Measurements from ENCODE around the gene NR1I2. TPM values are rescaled to one million over a fixed set of nuclear protein-coding genes. Genes with fewer than 3 reads are reported as not detected.
A peak's percentile ranks its signal among the peaks of the same experiment; 100 is the strongest.

The NR1I2 gene
- total RNA-seq, 4 donors from 2014 or later = 0.39 to 0.87 TPM; not detected in 2

DNA sequence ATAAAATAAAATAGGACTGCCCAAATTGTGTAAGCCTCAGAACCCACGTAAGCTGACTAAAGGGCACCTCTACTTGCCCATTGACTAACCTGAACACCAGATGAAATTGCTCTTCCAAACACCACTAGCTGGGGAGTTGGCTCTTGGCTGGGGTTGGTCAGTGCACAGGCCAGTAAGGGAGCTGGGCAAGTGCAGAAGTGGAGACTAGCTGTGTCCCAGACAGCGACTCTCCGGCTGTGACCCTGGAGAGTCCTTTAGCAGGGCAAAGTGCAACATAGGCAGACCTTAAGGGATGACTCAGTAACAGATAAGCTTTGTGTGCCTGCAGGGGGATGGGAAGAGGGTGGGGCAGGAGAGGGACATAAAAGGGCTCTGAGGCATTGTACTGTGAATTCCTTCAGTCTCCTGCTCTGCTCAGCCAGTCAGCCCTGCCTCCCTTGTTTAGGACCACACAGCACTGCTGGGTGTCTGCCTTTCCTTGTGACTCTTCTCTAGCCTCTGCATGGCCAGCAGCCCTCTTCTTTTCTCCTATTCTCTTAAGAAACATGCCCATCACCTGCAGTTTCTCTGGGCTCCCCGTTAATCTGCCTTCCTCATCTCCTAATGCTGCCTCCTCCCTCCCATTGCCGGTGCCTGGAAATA, 13.2 kb downstream of the NR1I2 start:
- H3K27me3 ChIP-seq = no peaks in the 10 kb centered on the region
- no peak for DNase-seq (ENCODE audit: low spot score in 2 of 2)
- no peaks in the 10 kb centered on the region for H3K36me3 ChIP-seq
- no peaks in the 10 kb centered on the region for H3K4me1 ChIP-seq
- no peak for TF ChIP-seq POLR2A (IDR thresholded peaks at IDR 0.05)
- TF ChIP-seq, protein P1, sequence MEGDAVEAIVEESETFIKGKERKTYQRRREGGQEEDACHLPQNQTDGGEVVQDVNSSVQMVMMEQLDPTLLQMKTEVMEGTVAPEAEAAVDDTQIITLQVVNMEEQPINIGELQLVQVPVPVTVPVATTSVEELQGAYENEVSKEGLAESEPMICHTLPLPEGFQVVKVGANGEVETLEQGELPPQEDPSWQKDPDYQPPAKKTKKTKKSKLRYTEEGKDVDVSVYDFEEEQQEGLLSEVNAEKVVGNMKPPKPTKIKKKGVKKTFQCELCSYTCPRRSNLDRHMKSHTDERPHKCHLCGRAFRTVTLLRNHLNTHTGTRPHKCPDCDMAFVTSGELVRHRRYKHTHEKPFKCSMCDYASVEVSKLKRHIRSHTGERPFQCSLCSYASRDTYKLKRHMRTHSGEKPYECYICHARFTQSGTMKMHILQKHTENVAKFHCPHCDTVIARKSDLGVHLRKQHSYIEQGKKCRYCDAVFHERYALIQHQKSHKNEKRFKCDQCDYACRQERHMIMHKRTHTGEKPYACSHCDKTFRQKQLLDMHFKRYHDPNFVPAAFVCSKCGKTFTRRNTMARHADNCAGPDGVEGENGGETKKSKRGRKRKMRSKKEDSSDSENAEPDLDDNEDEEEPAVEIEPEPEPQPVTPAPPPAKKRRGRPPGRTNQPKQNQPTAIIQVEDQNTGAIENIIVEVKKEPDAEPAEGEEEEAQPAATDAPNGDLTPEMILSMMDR (IDR thresholded peaks at IDR 0.05) = no peak
- no peaks in the 10 kb centered on the region for H3K9me3 ChIP-seq
- H3K4me3 ChIP-seq = no peak overlapping the region
- peak overlapping the region in 1 of 4 donors; percentile 34 for H3K27ac ChIP-seq
- 36 to 40% methylated on average over 5 of the region's 5 CpGs for WGBS, 2 donors

DNA sequence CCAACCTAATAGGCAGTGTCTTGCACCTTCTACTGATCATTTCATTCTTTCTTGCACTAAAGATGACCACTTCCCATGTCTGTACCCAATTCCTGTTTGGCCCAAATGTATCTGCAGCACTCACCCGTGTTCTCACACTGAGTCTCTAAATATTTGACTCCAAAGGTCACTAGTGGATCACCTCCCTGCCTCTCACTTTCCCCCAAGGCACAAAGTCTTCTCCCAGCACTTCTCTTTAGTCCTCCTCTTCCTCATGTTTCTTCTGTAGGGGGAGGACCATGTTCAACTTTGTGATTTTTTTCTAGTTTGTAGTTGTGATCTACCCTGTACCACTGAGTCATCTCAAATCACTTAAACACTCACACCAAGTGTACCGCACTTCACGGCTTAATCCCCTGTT, 13.9 kb downstream of the NR1I2 start:
- WGBS, 2 donors = 71 to 84% methylated on average over 3 of the region's 3 CpGs
- peak overlapping the region in 1 of 4 donors; percentile 34 for H3K27ac ChIP-seq
- no peaks in the 10 kb centered on the region for H3K4me1 ChIP-seq
- DNase-seq (ENCODE audit: low spot score in 2 of 2) = no peak
- no peaks in the 10 kb centered on the region for H3K36me3 ChIP-seq
- TF ChIP-seq EP300 (IDR thresholded peaks at IDR 0.05) (no peak), POLR2A (IDR thresholded peaks at IDR 0.05) (no peak)
- TF ChIP-seq, protein P1 (IDR thresholded peaks at IDR 0.05) = no peak
- H3K4me3 ChIP-seq = no peak overlapping the region
- H3K27me3 ChIP-seq = no peaks in the 10 kb centered on the region
- no peaks in the 10 kb centered on the region for H3K9me3 ChIP-seq

DNA sequence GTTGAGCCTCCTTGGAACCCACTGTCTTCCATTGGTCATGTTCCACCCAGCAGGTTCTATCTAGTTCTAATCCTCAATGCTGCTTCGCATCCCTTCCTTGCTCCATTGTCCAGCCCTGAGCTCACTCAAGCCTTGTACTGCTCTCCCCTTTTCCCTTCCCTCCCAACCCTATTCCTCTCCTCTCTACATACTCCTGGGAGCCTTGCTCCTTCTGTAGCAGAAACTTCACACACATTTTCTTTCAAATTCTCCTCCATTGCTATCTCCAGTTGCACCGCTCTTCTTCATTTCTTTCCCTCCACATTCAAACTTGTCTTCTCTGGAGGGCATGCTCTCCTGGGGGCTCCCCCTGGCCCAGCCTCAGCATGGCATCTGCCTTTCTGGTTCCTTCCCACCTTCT, 14.5 kb downstream of the NR1I2 start:
- Histone ChIP-seq H3K27ac (no peak overlapping the region), H3K4me1 (no peaks in the 10 kb centered on the region), H3K36me3 (no peaks in the 10 kb centered on the region), H3K27me3 (no peaks in the 10 kb centered on the region), H3K9me3 (no peaks in the 10 kb centered on the region), H3K4me3 (no peak overlapping the region)
- 95 to 97% methylated on average over 2 of the region's 2 CpGs for WGBS, 2 donors
- DNase-seq (ENCODE audit: low spot score in 2 of 2) = no peak
- no peak for TF ChIP-seq POLR2A (IDR thresholded peaks at IDR 0.05)
- TF ChIP-seq, protein P1 (IDR thresholded peaks at IDR 0.05) = no peak
- TF ChIP-seq EP300 (IDR thresholded peaks at IDR 0.05) = no peak

DNA sequence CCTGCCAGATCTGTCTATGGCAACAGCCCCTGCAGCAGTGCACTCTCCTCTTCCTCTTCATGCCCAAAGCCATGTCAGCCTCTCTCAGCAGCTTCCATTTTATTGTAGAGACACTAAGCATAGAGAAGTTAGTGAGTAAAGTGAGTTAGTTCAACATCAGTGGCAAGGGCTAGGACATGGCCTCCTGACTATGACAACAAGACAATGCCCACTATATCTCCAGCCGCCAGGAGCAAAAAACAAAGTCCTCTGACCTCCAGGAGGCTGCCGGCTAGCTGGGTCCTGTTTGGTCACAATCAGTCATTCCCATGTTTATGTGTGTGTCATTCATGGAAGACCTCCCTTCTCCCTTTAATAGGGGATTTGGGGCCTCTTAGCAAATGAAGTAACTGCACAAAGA, 14.9 kb downstream of the NR1I2 start:
- Histone ChIP-seq H3K36me3 (no peaks in the 10 kb centered on the region), H3K27ac (no peak overlapping the region), H3K4me1 (no peaks in the 10 kb centered on the region), H3K27me3 (no peaks in the 10 kb centered on the region), H3K4me3 (no peak overlapping the region), H3K9me3 (no peaks in the 10 kb centered on the region)
- no peak for DNase-seq (ENCODE audit: low spot score in 2 of 2)
- WGBS, 2 donors = 37 to 48% methylated on average over 2 of the region's 2 CpGs
- TF ChIP-seq, protein P1 (IDR thresholded peaks at IDR 0.05) = no peak
- TF ChIP-seq EP300 (IDR thresholded peaks at IDR 0.05) = no peak
- TF ChIP-seq POLR2A (IDR thresholded peaks at IDR 0.05) = no peak

DNA sequence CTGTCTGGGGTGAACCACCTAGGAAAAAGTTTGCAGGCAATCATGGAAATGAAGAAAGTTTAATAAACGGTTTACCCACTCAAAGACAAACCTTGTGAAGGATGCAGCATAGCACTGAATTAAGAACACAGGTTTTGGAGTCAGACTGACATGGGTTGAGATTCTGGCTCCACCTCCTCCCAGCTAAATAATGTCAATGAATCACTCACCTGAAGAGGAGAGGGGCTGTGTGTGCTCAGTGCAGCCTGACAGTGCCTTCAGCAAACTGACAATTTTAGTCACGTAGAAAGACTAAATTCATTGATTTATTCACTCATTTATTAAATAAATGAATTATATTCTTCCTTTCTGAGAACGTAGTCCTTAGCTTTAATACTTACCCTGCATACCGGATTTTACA, 18.9 kb downstream of the NR1I2 start:
- no peaks in the 10 kb centered on the region for H3K9me3 ChIP-seq
- no peak for TF ChIP-seq EP300 (IDR thresholded peaks at IDR 0.05)
- TF ChIP-seq POLR2A (IDR thresholded peaks at IDR 0.05) = no peak
- TF ChIP-seq, protein P1 (IDR thresholded peaks at IDR 0.05) = no peak
- no peak for DNase-seq (ENCODE audit: low spot score in 2 of 2)
- H3K36me3 ChIP-seq = no peaks in the 10 kb centered on the region
- 73 to 85% methylated on average over 4 of the region's 4 CpGs for WGBS, 2 donors
- H3K4me1 ChIP-seq = no peaks in the 10 kb centered on the region
- H3K27ac ChIP-seq = no peak overlapping the region
- no peak overlapping the region for H3K4me3 ChIP-seq
- H3K27me3 ChIP-seq = no peaks in the 10 kb centered on the region

All from tibial nerve (tissue), 4 donors.